Caco-2 (cell line): ENCODE results near the gene IMPACT. TPM values are rescaled to one million over a fixed set of nuclear protein-coding genes. Genes with fewer than 3 reads are reported as not detected.
A peak's percentile ranks its signal among the peaks of the same experiment; 100 is the strongest.

Experiments
- BruUV-seq: library from RNA; stranded (reverse); fragments of 400-500 nt; replicated peaks from 2 replicates; lab custom pipeline; 2021; lab: Mats Ljungman, UMichigan
- CTCF ChIA-PET: fragments of 300-600 bp; sonication (Branson Sonifier 250); formaldehyde crosslinking; loops from one replicate; lab custom pipeline; 2022; ENCODE audit warnings: antibody characterized with exemption; lab: Charles Lee
- POLR2A ChIA-PET: fragments of 300-600 bp; sonication (Branson Sonifier 250); formaldehyde crosslinking; loops from one replicate; lab custom pipeline; 2022; ENCODE audit warnings: antibody characterized with exemption; lab: Charles Lee
- DNase-seq, 2 experiments: peaks; one replicate each; pipeline versions ENCODE4 v3.0.0 to v3.0.0-alpha.2; 2020 to 2022
- H3K27me3 ChIP-seq: replicated peaks from 2 replicates; pipeline ENCODE4 v1.6.0; 2011; ENCODE audit warnings: low read length; ENCODE audit not compliant: control insufficient read depth, insufficient read depth
- H3K36me3 ChIP-seq: 2 replicates; pipeline ENCODE4 v1.5.1; 2011; ENCODE audit warnings: low read length; ENCODE audit not compliant: control insufficient read depth, insufficient read depth
- H3K4me1 ChIP-seq: fragments of 250-450 bp; sonication (Bioruptor Pico); 2 replicates; pipeline ENCODE4 v1.5.1; 2020; ENCODE audit warnings: mild to moderate bottlenecking
- H3K4me3 ChIP-seq: 2 replicates; pipeline ENCODE4 v1.5.1; 2011; ENCODE audit warnings: low read depth, mild to moderate bottlenecking, control low read depth, low read length
- H3K9me3 ChIP-seq: fragments of 250-450 bp; sonication (Bioruptor Pico); 2 replicates; pipeline ENCODE4 v1.5.1; 2020; ENCODE audit warnings: mild to moderate bottlenecking, moderate library complexity
- H3K27ac Mint-ChIP-seq: one replicate; pipeline ENCODE4 v1.8.0; 2022; ENCODE audit warnings: mixed read lengths; ENCODE audit not compliant: unreplicated experiment
- H3K27me3 Mint-ChIP-seq: one replicate; pipeline ENCODE4 v1.8.0; 2022; ENCODE audit warnings: mixed read lengths; ENCODE audit not compliant: insufficient read depth, unreplicated experiment
- H3K36me3 Mint-ChIP-seq: one replicate; pipeline ENCODE4 v1.8.0; 2022; ENCODE audit warnings: mild to moderate bottlenecking, mixed read lengths; ENCODE audit not compliant: insufficient read depth, unreplicated experiment
- H3K4me1 Mint-ChIP-seq: one replicate; pipeline ENCODE4 v1.8.0; 2022; ENCODE audit warnings: low read depth, mixed read lengths; ENCODE audit not compliant: unreplicated experiment
- H3K4me3 Mint-ChIP-seq: one replicate; pipeline ENCODE4 v1.8.0; 2022; ENCODE audit warnings: mild to moderate bottlenecking, moderate library complexity, mixed read lengths; ENCODE audit not compliant: unreplicated experiment
- H3K9me3 Mint-ChIP-seq: one replicate; pipeline ENCODE4 v1.8.0; 2022; ENCODE audit warnings: mixed read lengths; ENCODE audit not compliant: unreplicated experiment
- CTCF ChIP-seq, 2 experiments: fragments of 200-600 bp in 1 of 2; IDR thresholded peaks; 1 replicate in 1 of 2; 2 replicates in 1 of 2; pipeline versions ENCODE4 v1.5.1 to v1.8.0; 2011 to 2022; ENCODE audit warnings: antibody characterized with exemption in 1 of 2, control low read depth in 1 of 2, inconsistent platforms in 1 of 2, low read depth in 1 of 2, low read length in 1 of 2, mild to moderate bottlenecking in 1 of 2, moderate library complexity in 1 of 2; ENCODE audit not compliant: insufficient read depth in 1 of 2, severe bottlenecking in 1 of 2, unreplicated experiment in 1 of 2
- intact Hi-C: fragments of 100-400 bp; cut with micrococcal nuclease; formaldehyde crosslinking; loops from one replicate; pipeline ENCODE4 v1.10.0; 2022; ENCODE audit not compliant: unreplicated experiment
- total RNA-seq: library from RNA; stranded (reverse); gene quantifications from 2 replicates; pipeline ENCODE4 v1.2.3, GENCODE V29; 2022

The IMPACT gene
- total RNA-seq, 1 experiment from 2014 or later, result 20.6 TPM

- no peaks in the 10 kb centered on the region for H3K4me1 Mint-ChIP-seq
- no peak overlapping the region for H3K27ac Mint-ChIP-seq
- no peaks in the 10 kb centered on the region for H3K9me3 Mint-ChIP-seq
- no peak overlapping the region for H3K4me3 Mint-ChIP-seq
- no peaks in the 10 kb centered on the region for H3K27me3 Mint-ChIP-seq
- ChIA-PET CTCF (no interaction called here), POLR2A (no interaction called here)
- no peak for DNase-seq
- no TSS peak for BruUV-seq
- Histone ChIP-seq H3K36me3 (no peaks in the 10 kb centered on the region), H3K4me3 (no peak overlapping the region), H3K9me3 (no peaks in the 10 kb centered on the region), H3K4me1 (0 out of 2 replicates have a peak, but pooled peaks cover 4% of the 10 kb centered on the region), H3K27me3 (no peaks in the 10 kb centered on the region)
- no peak for TF ChIP-seq CTCF (IDR thresholded peaks at IDR 0.05; ENCODE audit: insufficient read depth in 1 of 2, low read depth in 1 of 2, low read length in 1 of 2, severe bottlenecking in 1 of 2, unreplicated experiment in 1 of 2)
- intact Hi-C loops, result no loop called here
- no peaks in the 10 kb centered on the region for H3K36me3 Mint-ChIP-seq
Measured at GRCh38 chr18:24395049-24395795, 31.2 kb upstream of the IMPACT start.

- POLR2A ChIA-PET, result no interaction called here
- DNase-seq, result no peak
- Histone ChIP-seq H3K9me3 (no peaks in the 10 kb centered on the region), H3K4me1 (0 out of 2 replicates have a peak, but pooled peaks cover 4% of the 10 kb centered on the region), H3K27me3 (no peaks in the 10 kb centered on the region), H3K4me3 (no peak overlapping the region), H3K36me3 (no peaks in the 10 kb centered on the region)
- H3K4me3 Mint-ChIP-seq, result no peak overlapping the region
- no TSS peak for BruUV-seq
- no peaks in the 10 kb centered on the region for H3K9me3 Mint-ChIP-seq
- no peak for TF ChIP-seq CTCF (IDR thresholded peaks at IDR 0.05; ENCODE audit: insufficient read depth in 1 of 2, low read depth in 1 of 2, low read length in 1 of 2, severe bottlenecking in 1 of 2, unreplicated experiment in 1 of 2)
- no peaks in the 10 kb centered on the region for H3K36me3 Mint-ChIP-seq
- H3K27me3 Mint-ChIP-seq, result no peaks in the 10 kb centered on the region
- CTCF ChIA-PET, result no interaction called here
- H3K4me1 Mint-ChIP-seq, result no peaks in the 10 kb centered on the region
- H3K27ac Mint-ChIP-seq, result no peak overlapping the region
- intact Hi-C loops, result no loop called here
Measured at GRCh38 chr18:24396082-24396633, 30.3 kb upstream of the IMPACT start.

- intact Hi-C loops, result loop anchor here (1.0 kb wide), 1 partner anchor 38 kb away; no protein-coding TSS in a partner anchor
- H3K4me3 Mint-ChIP-seq, result peak overlapping the region; percentile 80
- CTCF ChIA-PET, result interaction anchor here (1.0 kb wide), 1 partner anchor 31 kb away, joined by 4 read pairs; no protein-coding TSS in a partner anchor
- no peaks in the 10 kb centered on the region for H3K4me1 Mint-ChIP-seq
- TF ChIP-seq CTCF (IDR thresholded peaks at IDR 0.05; ENCODE audit: insufficient read depth in 1 of 2, low read depth in 1 of 2, low read length in 1 of 2, severe bottlenecking in 1 of 2, unreplicated experiment in 1 of 2), result no peak
- H3K36me3 Mint-ChIP-seq, result no peaks in the 10 kb centered on the region
- H3K9me3 Mint-ChIP-seq, result no peaks in the 10 kb centered on the region
- H3K4me1 ChIP-seq, result 0 out of 2 replicates have a peak, but pooled peaks cover 4% of the 10 kb centered on the region
- no peaks in the 10 kb centered on the region for H3K27me3 ChIP-seq
- POLR2A ChIA-PET, result interaction anchor here (0.5 to 1.5 kb wide), 2 partner anchors 30 to 95 kb away, joined by 3 to 8 read pairs; partner anchors contain the start of gene IMPACT
- H3K27ac Mint-ChIP-seq, result no peak overlapping the region
- peak; percentile 7 to 35 for DNase-seq
- no peaks in the 10 kb centered on the region for H3K9me3 ChIP-seq
- peak overlapping the region; percentile 80 for H3K4me3 ChIP-seq
- no peaks in the 10 kb centered on the region for H3K36me3 ChIP-seq
- BruUV-seq, result no TSS peak
- no peaks in the 10 kb centered on the region for H3K27me3 Mint-ChIP-seq
Measured at GRCh38 chr18:24397131-24397693, 29.3 kb upstream of the IMPACT start.
